Fibroblast of gingiva (primary cell): ENCODE data around the gene UBIAD1.

Source experiments
- DNase-seq: peaks from one replicate; pipeline ENCODE4 v3.0.0-alpha.2; 2011; ENCODE audit warnings: low read depth

The UBIAD1 gene

DNA sequence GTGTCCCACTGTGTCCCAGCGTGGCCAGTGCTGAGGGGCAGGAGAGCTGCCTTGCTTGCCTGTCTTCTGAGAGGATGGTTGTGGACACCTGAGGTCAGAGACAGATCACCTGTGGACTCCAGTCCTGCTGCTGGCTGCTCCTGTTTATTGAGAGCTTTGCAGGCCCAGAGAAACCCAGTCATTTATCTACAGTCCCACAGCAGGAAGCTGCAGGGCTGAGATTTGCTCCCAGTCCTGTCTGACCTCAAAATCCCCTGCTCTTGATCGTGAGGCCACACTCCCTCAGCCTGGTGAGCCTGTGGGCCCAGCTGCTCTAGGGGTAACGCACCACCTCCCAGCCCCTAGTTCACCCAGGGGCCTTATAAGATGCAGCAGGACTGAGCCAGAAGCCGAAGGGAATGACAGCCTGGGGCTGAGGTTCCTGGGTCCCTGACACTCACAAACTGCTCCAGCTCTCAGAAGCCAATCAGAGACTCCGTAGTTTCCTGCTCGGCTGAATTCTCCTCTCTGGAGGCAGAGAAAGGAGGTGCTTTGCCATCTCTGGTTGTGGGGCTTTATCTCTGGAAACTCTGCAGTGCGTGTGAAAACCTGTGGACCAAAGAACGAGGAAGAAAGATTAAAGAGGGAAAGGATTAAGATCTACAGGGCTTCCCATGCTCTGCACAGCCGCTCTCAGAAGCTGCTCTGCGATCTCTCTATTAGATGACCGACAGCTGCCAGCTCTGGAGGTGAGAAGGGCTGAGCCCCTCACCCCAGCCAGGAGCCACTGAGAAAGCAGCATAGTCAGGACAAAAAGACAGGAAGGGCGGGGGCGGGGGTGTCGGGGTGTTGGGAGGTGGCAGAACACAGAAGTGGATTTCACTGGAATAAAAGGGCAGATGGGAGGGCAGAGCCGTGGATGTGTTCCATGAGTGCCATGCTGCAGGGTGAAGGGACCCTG is 39.1 kb downstream of the UBIAD1 start:
- no peak for DNase-seq

DNA sequence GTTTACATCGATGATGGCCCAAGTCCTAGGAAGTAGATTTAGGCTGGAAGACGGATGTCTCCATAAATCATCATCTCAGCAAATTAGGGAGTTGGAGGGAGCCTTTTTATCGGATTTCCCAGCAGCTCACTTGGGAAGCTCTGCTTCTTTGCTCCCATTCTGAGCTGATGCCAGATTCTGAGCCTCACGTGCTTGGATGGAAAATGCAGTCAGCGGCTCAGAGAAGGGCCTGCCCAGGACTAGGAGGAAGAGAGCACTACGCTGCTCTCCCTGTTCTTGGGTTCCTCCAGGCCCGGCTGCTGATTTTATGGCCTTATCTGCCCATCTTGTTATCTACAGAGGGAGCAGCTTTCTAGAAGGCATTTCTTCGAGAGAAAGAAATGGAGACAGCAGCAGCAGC is 42.0 kb downstream of the UBIAD1 start:
- no peak for DNase-seq

DNA sequence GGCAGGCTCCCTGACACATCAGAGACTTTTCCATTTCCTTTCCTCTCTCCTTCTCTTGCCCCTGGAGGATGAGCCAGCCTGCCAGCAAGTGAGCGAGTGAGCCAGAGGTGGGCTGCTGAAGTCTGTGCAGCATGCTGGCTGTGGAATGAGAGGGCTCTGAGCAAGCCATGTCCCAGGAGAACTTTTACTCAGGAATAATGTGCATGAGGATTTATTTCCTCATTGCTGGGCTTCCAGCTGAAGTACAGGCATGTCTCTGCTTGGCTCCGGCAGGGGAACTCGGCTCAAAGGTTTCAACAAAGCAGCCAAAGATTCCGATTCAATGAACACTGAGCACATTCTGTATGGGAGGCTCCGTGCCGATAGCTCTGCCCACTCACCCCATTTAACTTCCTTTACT is 43.7 kb downstream of the UBIAD1 start:
- DNase-seq: peak; percentile 21

DNA sequence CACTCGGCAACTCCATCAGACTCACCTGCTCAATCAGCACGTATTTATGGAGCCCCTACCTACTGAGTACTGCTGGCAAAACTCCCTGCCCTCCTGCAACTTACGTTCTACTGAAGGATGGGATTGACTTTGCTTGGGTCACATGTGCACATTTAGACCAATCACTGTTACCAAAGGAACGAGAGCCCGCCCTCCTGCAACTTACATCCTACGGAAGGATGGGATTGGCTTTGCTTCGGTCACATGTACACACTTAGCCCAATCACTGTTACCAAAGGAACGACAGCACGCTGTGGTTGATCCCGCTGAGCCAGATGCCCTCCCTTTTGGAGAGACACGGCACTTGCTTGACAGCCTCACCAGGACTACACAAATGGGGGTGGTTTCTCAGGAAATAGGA is 46.0 kb downstream of the UBIAD1 start:
- DNase-seq: no peak

DNA sequence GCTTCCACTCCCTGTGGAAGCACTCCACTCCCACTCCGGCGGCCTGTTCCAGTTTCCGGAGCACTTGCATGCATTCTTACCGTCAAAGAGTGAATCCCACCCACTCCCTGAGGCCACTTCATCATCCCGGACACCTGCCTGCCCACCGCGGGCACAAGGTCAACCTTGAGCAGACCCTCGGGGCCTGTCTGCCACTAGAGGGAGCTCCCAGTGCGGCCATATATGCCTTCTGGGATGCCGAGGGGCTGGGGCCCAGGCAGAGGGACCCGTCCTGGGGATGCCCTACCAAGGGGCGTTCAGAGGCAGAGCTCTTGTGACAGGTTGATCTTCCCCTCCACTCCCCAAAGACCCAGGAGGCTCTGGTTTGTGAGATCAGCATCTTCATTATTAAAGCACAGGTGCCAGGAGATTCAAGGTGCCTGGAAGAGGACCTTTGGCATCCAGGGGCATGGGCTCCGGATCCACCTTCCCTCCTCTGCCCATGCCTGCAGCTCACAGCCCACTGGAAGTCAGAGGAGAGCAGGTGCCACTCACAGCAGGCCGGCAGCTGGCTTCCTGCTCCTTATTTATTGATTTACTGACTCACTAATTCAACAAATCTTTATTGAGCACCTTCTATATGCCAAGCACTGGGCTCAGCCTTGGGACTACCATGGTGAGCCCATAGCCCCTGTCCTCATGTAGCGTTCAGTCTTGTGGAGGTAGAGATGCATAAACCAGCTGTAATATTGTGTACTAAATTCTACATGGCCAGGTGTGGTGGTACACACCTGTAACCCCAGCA is 47.3 kb downstream of the UBIAD1 start:
- DNase-seq: no peak

DNA sequence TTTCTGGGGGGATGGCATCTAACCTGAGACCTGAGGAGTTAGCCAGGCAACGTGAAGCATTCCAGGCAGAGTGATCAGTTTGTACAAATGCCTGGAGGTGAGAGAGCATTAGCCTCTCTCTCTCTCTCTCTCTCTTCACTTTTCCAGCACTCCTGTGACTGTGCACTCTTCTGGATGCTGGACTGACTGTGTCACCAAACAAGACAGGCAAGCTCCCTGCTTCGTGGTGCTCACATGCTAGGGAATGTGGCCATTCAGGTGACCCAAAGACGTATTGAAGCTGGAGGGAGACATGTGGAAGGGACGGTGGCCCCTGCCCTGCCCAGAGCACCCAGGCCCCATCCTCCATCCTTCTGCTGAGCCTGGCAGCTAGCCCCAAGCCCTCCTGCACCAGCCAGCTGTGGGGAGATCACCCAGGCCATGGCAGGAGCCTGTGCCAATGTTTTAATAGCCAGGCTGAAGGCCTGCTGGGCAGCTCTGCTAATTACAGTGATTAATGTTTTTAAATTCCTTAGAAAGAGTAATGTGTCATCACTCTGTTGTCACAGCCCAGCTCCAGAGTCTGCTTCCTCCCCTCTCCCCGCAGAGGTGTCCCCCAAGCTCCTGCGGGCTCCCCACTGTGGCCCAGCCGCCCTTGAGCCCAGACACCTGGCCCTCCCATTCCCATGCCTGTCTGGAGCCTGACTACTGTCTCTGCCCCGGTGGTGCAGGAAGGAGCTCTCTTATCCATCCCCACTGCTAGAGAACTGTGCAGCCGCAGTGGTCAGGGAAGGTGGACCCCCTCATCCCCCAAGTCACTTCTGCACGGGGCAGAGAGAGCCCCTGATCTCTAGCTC is 48.9 kb downstream of the UBIAD1 start:
- DNase-seq: no peak

DNA sequence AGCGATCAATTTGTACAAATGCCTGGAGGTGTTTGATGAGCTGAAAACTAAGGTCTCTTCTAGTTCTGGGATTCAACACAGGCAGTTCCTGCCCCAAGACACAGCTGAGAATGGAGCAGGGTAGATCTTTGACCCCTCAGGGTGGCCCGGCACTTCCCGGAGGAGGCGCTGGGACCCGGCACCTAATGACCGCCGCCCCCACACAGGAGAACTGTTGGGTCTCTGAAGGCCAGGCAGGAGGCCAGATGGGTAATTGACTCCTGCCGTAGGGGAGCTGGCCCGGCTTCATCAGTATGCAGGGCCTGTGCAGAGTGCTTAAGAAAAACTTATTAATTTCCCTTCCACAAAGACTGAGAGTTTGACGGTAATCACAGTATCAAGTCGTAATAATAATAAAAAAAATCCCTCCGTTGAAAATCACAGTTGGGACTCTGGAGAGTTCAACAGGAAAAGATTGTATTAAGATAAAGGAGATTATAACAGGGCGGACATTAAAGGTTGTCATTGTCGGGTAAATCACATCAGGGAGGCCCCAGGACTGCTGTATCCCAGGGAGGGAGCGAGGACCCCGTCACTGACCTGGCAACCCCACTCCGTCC is 51.7 kb downstream of the UBIAD1 start:
- DNase-seq: no peak

DNA sequence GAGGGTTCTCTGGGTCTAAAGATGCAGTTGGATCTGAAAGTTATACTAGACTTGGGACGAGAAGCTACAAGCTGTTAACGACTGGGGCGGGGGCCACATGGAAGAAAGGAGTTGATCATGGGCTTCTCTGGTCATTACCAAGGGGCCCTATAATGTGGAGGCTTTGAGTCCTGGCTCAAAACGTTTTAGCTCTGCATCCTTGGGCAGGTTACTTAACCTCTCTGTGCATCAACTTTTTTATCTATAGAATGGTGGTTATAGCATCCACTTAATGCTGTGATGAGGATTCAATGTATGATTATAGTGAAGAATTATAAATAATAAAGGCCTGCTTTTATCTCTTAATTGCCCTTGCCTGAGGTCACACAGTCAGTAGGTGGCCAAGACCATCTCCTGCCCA is 53.1 kb downstream of the UBIAD1 start:
- DNase-seq: no peak

DNA sequence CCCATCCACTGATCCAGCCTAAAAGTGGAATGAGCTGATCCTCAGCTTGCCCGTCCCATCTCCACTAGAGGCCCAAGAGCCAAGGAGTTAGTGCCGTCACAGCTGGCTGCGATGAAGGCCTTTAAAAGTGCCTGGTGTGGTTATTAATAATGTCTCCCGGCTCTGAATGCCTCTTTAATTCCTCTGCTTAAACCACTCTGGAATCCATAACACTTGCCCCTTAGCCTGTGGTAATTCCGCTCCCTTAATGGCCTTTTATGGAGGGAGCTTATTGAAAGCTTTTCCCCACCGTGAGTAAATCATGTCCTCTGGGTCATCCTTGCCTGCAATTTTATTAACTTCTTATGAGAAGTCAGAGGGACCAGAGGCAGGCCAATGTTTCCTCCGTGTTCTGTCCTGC is 55.4 kb downstream of the UBIAD1 start:
- no peak for DNase-seq

DNA sequence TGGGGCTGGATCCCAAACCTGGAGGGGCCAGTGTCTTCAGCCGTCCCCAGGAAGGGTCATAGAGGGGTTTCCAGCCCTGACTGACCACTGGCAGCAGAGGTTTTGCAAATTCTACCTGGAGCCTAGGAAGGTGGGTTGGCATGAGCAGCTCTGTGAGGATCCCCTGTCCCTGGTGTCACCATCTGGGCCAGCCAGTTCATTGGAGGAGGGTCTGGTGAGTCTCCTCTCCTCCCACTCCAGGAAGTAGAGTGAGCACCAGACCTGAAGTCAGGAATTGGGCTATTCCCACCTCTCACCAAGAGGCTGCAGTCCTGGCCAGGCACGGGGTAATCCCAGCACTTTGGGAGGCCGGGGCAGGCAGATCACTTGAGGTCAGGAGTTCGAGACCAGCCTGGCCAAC is 57.4 kb downstream of the UBIAD1 start:
- DNase-seq: no peak

DNA sequence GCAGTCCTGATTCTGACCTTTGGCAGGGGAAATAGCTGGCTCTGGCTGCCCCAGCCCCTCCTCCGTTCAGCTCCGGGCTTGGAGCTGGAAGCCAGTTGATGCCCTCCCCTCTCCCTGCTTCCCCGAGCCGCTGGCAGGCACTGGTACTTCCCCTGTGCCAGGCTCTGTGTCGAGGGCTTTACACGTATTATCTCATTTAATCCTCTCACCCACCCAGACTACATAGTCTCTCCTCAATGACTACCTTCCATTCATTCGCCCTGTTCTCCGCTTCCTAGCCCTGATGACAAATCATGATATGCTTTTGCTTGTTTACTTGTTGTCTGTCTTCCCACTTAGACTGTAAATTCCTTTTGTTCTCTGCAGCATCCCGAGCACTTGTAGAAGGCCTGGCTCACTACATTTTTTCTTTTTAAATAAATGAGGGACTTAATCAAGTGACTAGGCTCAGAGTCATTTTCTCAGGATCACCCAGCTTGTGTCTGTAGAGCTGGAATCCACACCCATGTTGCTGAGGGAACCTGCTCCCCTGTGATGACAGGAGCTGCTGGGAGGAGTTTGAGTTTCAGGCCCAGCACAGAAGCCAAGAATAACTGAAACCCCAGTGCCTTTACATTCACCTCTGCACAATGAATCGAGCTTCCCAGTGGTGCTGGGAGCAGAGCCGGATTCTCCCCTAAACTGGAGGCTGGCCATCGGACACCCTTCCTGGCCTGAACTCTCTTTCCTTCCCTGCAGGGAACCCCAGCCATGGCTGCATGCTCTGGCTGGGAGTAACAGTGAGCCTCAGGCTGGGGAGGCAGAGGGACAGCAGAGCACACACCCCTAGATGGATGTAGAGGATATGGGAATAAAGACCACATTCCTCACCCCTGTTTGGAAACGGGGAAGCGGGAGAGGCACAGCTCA is 58.3 kb downstream of the UBIAD1 start:
- no peak for DNase-seq

DNA sequence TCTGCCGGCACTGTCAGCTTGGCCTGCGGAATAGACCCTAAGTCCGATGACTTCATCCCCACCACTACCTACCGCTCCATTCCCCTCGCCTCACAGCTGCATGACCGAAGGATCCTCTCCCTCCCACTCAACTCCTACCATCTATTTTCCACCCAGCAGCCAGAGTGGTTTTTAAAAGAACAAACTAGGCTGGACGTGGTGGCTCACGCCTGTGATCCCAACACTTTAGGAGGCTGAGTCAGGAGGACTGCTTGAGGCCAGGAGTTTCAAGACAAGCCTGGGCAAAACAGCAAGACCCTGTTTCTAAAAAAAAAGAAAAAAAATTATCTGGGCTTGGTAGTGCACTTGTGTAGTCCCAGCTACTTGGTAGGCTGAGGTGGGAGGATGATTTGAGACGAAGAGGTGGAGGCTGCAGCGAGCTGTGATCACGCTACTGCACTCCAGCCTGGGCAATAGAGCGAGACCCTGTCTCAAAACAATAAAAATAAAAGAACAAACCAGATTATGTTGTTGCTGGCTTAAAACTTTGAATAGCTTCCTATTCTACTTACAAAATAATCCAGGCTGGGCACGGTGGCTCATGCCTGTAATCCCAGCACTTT is 59.0 kb downstream of the UBIAD1 start:
- no peak for DNase-seq

DNA sequence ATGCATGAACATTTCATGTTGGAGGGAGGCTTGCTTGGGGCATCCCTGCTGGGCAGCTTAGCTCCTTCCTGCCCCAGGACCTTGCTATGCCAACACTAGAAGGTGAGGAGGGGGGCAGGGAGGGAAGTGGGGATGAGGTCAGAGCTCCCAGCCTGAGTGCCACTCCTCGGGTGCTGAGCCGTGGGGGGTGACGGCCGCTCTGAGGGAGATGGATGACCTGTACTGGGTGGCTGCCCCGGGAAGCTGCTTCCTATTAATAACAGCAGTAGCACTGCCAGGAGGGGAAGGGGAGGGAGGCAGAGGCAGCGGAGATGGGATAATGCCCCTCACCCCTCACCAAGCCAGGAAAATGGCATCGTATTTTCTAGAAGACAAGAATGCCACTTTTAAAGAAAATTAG is 60.6 kb downstream of the UBIAD1 start:
- no peak for DNase-seq

DNA sequence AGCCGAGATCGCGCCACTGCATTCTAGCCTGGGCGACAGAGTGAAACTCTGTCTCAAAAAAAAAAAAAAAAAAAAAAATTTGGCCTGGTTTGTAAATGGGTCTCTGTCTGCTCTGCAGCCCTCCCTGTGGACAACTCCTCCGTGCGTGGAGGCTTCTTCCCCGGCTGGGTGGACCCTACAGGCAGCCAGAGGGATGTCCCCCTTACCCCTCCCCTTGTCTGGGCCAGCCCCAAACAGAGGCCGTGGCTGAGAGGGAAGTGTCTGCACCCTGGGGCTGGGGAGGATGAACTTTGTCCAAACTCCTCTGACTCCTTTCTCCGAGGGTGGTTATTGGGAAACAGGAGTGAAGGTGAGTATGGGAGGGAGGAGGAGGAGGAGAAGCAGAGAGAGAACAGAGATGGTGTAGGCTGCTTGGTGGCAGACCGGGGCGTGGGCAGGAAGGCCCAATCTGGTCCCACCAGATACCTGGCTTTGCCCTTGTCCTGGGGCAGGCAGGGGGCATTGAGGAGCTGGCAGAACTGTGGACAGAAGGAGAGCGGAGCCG is 61.3 kb downstream of the UBIAD1 start:
- DNase-seq: no peak

DNA sequence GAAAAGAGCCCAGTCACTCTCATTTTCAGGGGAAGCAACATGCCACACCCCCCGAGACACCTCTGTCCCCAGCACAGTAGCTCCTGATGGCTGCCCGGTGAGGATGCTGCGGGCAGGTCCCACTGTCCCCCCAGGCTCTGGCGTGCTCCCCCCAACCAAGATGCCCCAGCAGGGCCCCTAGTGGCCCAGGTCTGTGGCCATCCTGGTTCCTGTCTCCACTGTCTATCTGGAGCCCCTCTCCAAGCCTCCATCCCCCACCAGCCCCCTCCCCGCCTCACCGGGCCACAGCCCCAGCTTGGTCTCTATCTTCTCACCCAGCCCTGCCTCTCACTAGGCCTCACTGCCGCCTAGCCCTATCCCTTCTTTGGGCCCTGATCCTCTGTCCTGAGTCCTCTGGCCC is 61.8 kb downstream of the UBIAD1 start:
- DNase-seq: no peak

DNA sequence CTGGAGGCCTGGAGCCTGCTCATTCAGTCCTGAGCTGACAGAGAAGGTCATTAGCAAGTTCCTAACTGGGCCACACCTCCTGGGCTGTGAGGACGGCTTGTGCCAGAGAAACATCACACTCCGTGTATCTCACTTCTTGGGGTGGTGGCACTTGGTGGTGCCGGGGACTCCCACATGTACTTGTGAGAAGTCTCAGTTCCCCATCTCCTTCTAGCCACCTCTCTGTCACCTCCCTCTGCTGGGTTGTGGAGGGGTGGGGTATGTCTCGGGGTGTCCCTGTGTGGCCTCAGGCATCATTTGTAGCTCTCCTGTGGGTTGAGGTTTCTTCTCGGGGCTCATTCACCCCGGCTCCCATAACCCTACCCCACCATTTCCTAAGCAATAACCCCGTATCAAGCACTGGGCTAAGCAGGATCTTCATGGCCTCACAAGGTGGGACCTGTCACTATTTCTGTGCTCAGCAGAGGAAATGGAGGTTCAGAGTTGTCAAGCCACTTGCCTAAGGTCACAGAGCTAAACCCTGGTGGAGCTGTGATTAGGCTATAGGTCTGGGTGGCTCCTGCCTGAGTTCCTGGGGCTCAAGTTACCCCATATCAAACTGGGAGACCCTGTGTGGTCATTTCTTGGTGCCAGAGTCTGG is 62.5 kb downstream of the UBIAD1 start:
- no peak for DNase-seq

DNA sequence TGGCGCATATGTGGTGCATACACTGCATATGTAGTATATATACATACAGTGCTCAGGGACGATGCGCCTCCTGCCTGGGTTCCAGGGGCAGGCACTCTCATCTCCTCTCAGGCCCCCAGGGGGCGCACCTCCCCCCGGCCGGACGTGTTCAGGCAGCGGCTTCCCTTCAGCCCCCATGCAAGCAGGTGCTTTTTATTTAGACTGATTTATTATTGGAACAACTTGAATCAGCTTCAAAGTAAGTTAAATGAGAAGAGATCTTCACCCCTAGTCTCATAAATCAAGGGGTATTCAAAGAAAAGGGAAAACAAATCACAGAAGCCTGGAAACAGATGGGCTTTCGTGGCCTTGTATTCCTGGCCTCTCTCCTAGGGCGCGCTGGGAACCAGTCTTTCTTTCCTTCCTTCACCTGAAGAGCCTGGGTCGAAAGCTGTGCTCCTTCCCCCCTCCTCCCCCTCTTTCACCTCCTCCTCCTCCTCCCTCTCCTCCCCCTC is 64.6 kb downstream of the UBIAD1 start:
- DNase-seq: no peak
